Epithelial cell of alveolus of lung (primary cell): Measurements from ENCODE around the gene LPIN2. TPM values are rescaled to one million over a fixed set of nuclear protein-coding genes. Genes with fewer than 3 reads are reported as not detected.

ENCODE experiments used
- total RNA-seq: library from RNA; depleted of rRNA; stranded (reverse); fragments of >200 nt; gene quantifications from 2 replicates; pipeline ENCODE4 v1.2.1, GENCODE V29; 2015

LPIN2 gene
- total RNA-seq = 23.6 and 27.2 TPM in 2 replicates

GRCh38 chr18:3013024-3013804 lies at the start of gene LPIN2:
Gene LPIN2, minus strand, starts transcription at chr18:3013144. Its CDS starts 52,304 bp downstream, at chr18:2960840.

Other genes with a start within 250 kb of the LPIN2 start
- gene EMILIN2, start 166.1 kb downstream of the LPIN2 start, total RNA-seq = 8.1 and 12.4 TPM in 2 replicates
- 0.13 and 0.48 TPM in 2 replicates for gene MYOM1, start 206.8 kb upstream of the LPIN2 start, total RNA-seq
- 359 and 754 TPM in 2 replicates for gene MYL12A, start 234.7 kb upstream of the LPIN2 start, total RNA-seq
- 258 and 549 TPM in 2 replicates for gene MYL12B, start 249.0 kb upstream of the LPIN2 start, total RNA-seq